CD4-positive, alpha-beta T cell (primary cell): Measurements from ENCODE around the gene SLC22A13. TPM values are rescaled to one million over a fixed set of nuclear protein-coding genes. Genes with fewer than 3 reads are reported as not detected.
"Not testable (repeated sequence)": the region's sequence is repeated elsewhere in the genome, so short reads cannot be mapped to it uniquely, and the experiment has no call there.

Experiments
- ATAC-seq: fragments of 200-7000 bp; cut with Tn5 transposase; one replicate; pipeline ENCODE4 v1.10.0; 2022; ENCODE audit warnings: mild to moderate bottlenecking; ENCODE audit not compliant: poor library complexity
- CTCF ChIA-PET: fragments of 350-600 bp; sonication (Branson Sonifier 250); formaldehyde crosslinking; loops from one replicate; lab custom pipeline; 2021; ENCODE audit warnings: antibody characterized with exemption, inconsistent platforms; lab: Charles Lee
- POLR2A ChIA-PET: fragments of 350-600 bp; sonication (Branson Sonifier 250); formaldehyde crosslinking; loops from one replicate; lab custom pipeline; 2021; ENCODE audit warnings: antibody characterized with exemption, inconsistent platforms; lab: Charles Lee
- DNase-seq, 14 experiments: peaks; one replicate each; pipeline ENCODE4 v3.0.0-alpha.2; 2013 to 2020; ENCODE audit warnings: mixed read lengths in 2 of 14
- H3K27ac ChIP-seq, 2 donors: one replicate each; pipeline versions ENCODE4 v1.5.1 to v1.7.0; 2013; ENCODE audit warnings: low read length in 2 of 2, low read depth in 1 of 2, mild to moderate bottlenecking in 1 of 2
- H3K27me3 ChIP-seq, 2 experiments: 1 replicate in 1 of 2; 2 replicates in 1 of 2; pipeline versions ENCODE4 v1.6.1 to v1.7.0; 2013; ENCODE audit warnings: low read length in 2 of 2, control low read depth in 1 of 2, mild to moderate bottlenecking in 1 of 2, moderate library complexity in 1 of 2; ENCODE audit not compliant: insufficient read depth in 2 of 2, control insufficient read depth in 1 of 2
- H3K36me3 ChIP-seq: one replicate; pipeline ENCODE4 v1.6.1; 2013; ENCODE audit warnings: low read length, control low read depth; ENCODE audit not compliant: insufficient read depth
- H3K4me1 ChIP-seq: one replicate; pipeline ENCODE4 v1.6.1; 2013; ENCODE audit warnings: low read length, control low read depth; ENCODE audit not compliant: insufficient read depth
- H3K4me3 ChIP-seq: one replicate; pipeline ENCODE4 v1.5.1; 2013; ENCODE audit warnings: mild to moderate bottlenecking, low read length, moderate library complexity
- H3K9me3 ChIP-seq, 2 experiments: 1 replicate in 1 of 2; 2 replicates in 1 of 2; pipeline versions ENCODE4 v1.6.1 to v1.7.0; 2013; ENCODE audit warnings: low read length in 2 of 2, mild to moderate bottlenecking in 2 of 2, control low read depth in 1 of 2, moderate library complexity in 1 of 2; ENCODE audit not compliant: control insufficient read depth in 1 of 2, insufficient read depth in 1 of 2
- H3K27ac Mint-ChIP-seq: one replicate; pipeline ENCODE4 v1.8.0; 2020; ENCODE audit warnings: mixed read lengths
- H3K27me3 Mint-ChIP-seq: one replicate; pipeline ENCODE4 v1.8.0; 2021; ENCODE audit warnings: mixed read lengths
- H3K36me3 Mint-ChIP-seq: one replicate; pipeline ENCODE4 v1.8.0; 2021; ENCODE audit warnings: low read depth, mixed read lengths
- H3K4me1 Mint-ChIP-seq: one replicate; pipeline ENCODE4 v1.8.0; 2021; ENCODE audit warnings: low read depth, mixed read lengths
- H3K4me3 Mint-ChIP-seq: one replicate; pipeline ENCODE4 v1.8.0; 2020; ENCODE audit warnings: mild to moderate bottlenecking, mixed read lengths
- H3K9me3 Mint-ChIP-seq: one replicate; pipeline ENCODE4 v1.8.0; 2020; ENCODE audit warnings: mixed read lengths
- intact Hi-C, 2 experiments: fragments of 100-400 bp; cut with DNase I in 1 of 2; cut with micrococcal nuclease in 1 of 2; formaldehyde crosslinking; loops; one replicate each; pipeline versions ENCODE4 v1.15.1 to v1.9.0; 2023 to 2025; cut with DNase I, micrococcal nuclease
- total RNA-seq, 174 experiments: library from RNA in 2 of 174; stranded (reverse) in 2 of 174; gene quantifications; one replicate each; pipeline ENCODE4 v1.2.3 and lab custom pipeline; 2021 to 2026
- TF ChIP-seq, protein P1 (sequence below): fragments of 200-600 bp; IDR thresholded peaks from one replicate; pipeline ENCODE4 v1.8.0; 2022; ENCODE audit warnings: antibody characterized with exemption, mild to moderate bottlenecking

SLC22A13 gene
- total RNA-seq, 2 experiments from 2014 or later = 0.19 to 0.22 TPM

DNA sequence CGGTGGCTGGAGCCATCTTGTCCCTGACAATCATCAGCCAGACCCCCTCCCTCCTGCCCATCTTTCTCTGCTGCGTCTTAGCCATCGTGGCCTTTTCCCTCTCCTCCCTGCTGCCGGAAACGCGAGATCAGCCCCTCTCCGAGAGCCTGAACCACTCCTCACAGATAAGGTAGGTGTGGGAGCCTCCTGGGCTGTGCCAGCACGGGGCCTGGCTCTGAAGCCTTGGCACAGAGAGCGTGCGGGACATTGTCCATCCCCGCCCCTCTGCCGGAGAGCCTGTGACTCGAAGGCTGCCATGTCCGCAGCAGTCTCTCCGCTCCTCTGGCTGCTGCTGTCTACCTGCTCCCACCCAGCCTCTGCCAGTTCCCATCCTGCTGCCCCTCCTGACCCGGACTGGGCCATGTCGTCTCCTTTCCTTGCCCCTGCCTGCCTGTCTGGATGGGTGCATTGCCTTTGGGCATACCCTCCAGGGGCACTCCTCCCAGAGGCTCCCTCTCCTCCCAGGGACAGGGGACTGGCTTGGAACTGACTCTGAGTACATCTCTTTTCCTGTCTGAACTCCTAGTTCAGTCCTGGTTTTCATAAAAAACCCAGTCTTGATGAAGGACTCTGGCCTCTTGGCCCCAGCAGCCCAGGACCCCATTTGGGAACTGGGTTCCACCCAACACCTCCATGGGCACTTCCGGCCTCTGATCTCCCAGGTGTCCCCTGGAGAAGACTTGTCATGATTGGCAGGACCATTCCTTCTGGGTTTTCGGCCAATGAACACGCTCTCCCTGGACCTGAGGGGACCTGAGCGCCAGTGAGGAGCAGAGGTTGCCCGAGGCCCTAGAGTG, 51.0 kb downstream of the SLC22A13 start:
- Mint-ChIP-seq H3K36me3 (no peaks in the 10 kb centered on the region), H3K4me1 (no peaks in the 10 kb centered on the region), H3K27me3 (no peaks in the 10 kb centered on the region), H3K27ac (no peak overlapping the region), H3K4me3 (no peak overlapping the region), H3K9me3 (no peaks in the 10 kb centered on the region)
- H3K36me3 ChIP-seq = no peaks in the 10 kb centered on the region
- H3K27me3 ChIP-seq = no peaks in the 10 kb centered on the region
- no peak for ATAC-seq
- TF ChIP-seq, protein P1, sequence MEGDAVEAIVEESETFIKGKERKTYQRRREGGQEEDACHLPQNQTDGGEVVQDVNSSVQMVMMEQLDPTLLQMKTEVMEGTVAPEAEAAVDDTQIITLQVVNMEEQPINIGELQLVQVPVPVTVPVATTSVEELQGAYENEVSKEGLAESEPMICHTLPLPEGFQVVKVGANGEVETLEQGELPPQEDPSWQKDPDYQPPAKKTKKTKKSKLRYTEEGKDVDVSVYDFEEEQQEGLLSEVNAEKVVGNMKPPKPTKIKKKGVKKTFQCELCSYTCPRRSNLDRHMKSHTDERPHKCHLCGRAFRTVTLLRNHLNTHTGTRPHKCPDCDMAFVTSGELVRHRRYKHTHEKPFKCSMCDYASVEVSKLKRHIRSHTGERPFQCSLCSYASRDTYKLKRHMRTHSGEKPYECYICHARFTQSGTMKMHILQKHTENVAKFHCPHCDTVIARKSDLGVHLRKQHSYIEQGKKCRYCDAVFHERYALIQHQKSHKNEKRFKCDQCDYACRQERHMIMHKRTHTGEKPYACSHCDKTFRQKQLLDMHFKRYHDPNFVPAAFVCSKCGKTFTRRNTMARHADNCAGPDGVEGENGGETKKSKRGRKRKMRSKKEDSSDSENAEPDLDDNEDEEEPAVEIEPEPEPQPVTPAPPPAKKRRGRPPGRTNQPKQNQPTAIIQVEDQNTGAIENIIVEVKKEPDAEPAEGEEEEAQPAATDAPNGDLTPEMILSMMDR = no peak
- intact Hi-C loops = no loop called here
- POLR2A ChIA-PET = no interaction called here
- CTCF ChIA-PET = no interaction called here
- H3K4me1 ChIP-seq = no peaks in the 10 kb centered on the region
- no peak overlapping the region for H3K27ac ChIP-seq
- H3K9me3 ChIP-seq = no peaks in the 10 kb centered on the region
- no peak for DNase-seq
- no peak overlapping the region for H3K4me3 ChIP-seq

GRCh38 chr3:38317192-38317759, 51.7 kb downstream of the SLC22A13 start:
- H3K9me3 ChIP-seq = no peaks in the 10 kb centered on the region
- Mint-ChIP-seq H3K36me3 (no peaks in the 10 kb centered on the region), H3K4me3 (no peak overlapping the region), H3K27ac (no peak overlapping the region), H3K4me1 (no peaks in the 10 kb centered on the region), H3K9me3 (no peaks in the 10 kb centered on the region), H3K27me3 (no peaks in the 10 kb centered on the region)
- no peaks in the 10 kb centered on the region for H3K36me3 ChIP-seq
- H3K4me3 ChIP-seq = no peak overlapping the region
- intact Hi-C loops = no loop called here
- DNase-seq (no peak), ATAC-seq (no peak)
- CTCF ChIA-PET = no interaction called here
- no peaks in the 10 kb centered on the region for H3K27me3 ChIP-seq
- H3K27ac ChIP-seq = no peak overlapping the region
- no peaks in the 10 kb centered on the region for H3K4me1 ChIP-seq
- POLR2A ChIA-PET = no interaction called here
- TF ChIP-seq, protein P1 = no peak

DNA sequence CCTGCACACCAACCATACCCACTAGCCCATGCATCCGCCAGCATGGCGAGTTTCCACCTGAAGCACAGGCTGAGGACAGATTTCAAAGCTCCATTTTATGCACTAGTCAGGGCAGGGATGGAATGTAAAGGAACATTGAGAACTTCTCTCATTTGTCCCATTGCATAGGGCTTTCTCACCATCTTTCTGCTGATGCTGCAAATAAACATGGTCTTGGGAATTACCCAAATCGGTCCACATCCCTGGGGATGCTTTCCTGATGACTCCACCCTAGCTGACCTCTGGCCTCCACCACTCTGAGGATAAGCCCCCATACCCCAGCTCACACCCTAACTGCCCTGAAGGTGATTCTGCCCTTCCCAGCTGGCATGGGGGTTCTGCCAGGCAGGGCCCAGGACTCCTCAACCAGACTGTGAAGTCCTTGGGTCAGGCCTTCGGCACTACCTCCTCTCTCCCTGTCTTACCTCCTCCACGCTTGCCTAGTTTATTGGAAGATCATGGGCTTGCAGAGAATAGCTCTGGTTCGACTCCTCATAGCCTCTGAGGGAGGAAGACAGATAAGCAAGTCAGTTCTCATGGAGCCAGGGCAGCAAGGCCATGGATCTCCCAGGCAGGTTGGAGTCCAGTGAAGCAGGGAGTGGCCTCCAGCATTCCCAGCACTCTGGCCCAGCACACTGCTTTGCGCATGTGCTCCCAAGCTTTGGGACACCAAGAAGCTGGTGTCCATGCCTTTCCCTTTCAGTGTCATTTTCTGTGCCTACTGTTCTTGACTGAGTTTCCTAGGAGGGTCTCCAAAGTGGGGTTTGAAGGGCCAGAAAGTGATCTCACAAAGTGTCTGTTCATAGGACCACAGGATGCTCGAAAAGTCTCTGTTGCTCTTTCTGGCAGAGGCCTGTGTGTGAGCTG, 53.4 kb downstream of the SLC22A13 start:
- Mint-ChIP-seq H3K27me3 (no peaks in the 10 kb centered on the region), H3K36me3 (no peaks in the 10 kb centered on the region), H3K27ac (no peak overlapping the region), H3K4me1 (no peaks in the 10 kb centered on the region), H3K4me3 (no peak overlapping the region), H3K9me3 (no peaks in the 10 kb centered on the region)
- Histone ChIP-seq H3K4me3 (no peak overlapping the region), H3K9me3 (no peaks in the 10 kb centered on the region), H3K27me3 (no peaks in the 10 kb centered on the region), H3K4me1 (no peaks in the 10 kb centered on the region), H3K27ac (no peak overlapping the region), H3K36me3 (no peaks in the 10 kb centered on the region)
- POLR2A ChIA-PET = no interaction called here
- TF ChIP-seq, protein P1 = no peak
- intact Hi-C loops = no loop called here
- ATAC-seq (no peak), DNase-seq (no peak)
- CTCF ChIA-PET = no interaction called here

GRCh38 chr3:38320638-38321037, 55.0 kb downstream of the SLC22A13 start:
- H3K27me3 Mint-ChIP-seq = not testable (repeated sequence)

More at GRCh38 chr3:38320638-38321037, 55.0 kb downstream of the SLC22A13 start:
- H3K27ac Mint-ChIP-seq, H3K27me3 ChIP-seq, intact Hi-C loops, H3K4me3 Mint-ChIP-seq, H3K4me1 Mint-ChIP-seq, H3K4me1 ChIP-seq, H3K27ac ChIP-seq, DNase-seq, ATAC-seq, H3K9me3 Mint-ChIP-seq, H3K36me3 ChIP-seq, H3K4me3 ChIP-seq, POLR2A ChIA-PET, CTCF ChIA-PET, H3K36me3 Mint-ChIP-seq, H3K9me3 ChIP-seq: not testable (repeated sequence)
